Nucleus accumbens (tissue), 56 donors: Measurements from ENCODE around the gene SRGAP2B.
"Not testable (repeated sequence)": the region's sequence is repeated elsewhere in the genome, so short reads cannot be mapped to it uniquely, and the experiment has no call there.

Experiments used
- DNase-seq, 56 donors: peaks; one replicate each; lab custom pipeline; 2025; lab: John Stamatoyannopoulos, UW

The SRGAP2B gene

DNA sequence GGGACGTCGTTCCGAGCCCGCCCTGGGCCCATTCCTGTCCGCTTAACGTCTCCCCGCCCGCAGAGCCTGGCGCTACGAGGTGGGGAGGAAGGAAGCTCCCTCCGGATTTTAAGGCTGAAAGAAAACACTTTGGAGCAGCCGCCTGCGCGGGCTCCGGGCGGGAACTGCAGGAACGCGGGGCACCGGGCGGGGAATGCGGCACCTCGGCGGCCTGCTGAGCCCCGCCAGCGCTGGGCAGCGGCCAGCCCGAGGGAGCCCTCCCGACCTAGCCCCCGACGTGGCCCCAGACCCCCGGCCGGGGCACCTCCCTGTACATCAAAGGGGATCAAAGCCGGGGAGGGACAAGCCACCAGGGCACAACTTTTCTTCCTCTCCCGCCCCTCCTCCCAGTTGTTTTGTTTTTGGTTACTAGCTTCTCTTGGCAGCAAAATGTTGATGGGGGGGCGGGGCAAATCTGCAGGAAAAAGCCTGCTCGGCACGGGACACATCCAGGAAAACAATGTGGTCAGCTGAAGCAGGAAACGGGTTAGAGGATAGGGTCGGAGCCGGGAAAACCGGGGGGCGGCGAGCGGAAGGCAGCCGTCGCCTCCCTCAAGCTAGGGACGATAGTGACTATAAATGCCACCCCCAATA lies 1.5 kb downstream of the SRGAP2B start:
- not testable (repeated sequence) for DNase-seq

DNA sequence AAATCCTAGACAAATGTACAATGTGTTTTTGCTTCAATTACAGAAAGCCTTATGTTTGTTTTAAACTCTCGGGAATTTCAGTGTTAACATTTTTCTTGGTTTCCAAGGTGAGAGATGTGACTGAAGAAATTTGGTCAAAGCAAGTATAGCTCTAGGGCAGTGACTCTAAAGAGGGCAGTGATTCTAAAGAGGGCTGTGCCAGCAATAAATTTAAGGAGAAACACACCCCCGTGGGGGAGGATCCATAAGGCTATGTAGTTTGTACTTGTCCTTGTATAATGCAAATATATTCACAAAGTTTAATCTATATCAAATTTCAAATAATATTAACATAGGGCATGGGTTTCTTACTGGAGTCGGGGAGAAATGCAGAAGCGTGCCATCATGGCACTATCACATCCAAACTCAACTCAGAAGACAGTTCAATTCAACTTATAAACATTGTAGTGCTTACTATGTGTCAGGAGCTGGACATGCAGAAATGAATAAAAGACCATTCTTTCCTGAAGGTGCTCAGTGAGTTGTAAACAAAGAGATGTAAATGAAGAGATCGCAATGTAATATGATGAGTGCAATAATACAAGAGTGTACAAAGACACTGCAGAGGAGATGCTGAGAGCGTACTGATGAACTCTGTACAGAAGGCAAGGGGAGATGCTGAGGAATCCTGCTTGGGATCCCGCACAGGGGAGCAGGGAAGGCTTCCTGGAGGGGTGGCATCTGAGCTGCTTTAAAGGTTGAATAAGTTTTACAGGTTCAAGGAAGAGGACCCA lies 12.5 kb downstream of the SRGAP2B start:
- not testable (repeated sequence) for DNase-seq

DNA sequence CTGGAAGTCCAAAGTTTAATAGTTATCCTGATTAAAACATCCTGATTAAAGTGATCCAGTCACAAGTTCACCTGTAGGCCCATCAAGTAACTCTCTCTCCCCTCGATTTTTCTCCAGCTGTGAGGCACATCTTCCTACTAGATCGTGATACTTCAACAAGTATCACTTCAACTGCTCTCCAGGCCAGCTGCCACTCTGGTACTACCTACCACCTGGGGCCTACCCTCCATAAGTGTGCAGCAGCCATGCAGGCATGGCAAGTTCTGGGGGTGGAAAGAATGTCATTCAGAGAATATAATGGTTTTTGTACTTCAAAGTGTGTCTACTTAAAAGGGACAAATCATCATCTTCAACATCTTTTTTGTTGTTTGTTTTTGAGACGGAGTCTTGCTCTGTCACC lies 14.9 kb downstream of the SRGAP2B start:
- not testable (repeated sequence) for DNase-seq

- not testable (repeated sequence) for DNase-seq
Measured at GRCh38 chr1:145079737-145080136, 15.4 kb downstream of the SRGAP2B start.

DNA sequence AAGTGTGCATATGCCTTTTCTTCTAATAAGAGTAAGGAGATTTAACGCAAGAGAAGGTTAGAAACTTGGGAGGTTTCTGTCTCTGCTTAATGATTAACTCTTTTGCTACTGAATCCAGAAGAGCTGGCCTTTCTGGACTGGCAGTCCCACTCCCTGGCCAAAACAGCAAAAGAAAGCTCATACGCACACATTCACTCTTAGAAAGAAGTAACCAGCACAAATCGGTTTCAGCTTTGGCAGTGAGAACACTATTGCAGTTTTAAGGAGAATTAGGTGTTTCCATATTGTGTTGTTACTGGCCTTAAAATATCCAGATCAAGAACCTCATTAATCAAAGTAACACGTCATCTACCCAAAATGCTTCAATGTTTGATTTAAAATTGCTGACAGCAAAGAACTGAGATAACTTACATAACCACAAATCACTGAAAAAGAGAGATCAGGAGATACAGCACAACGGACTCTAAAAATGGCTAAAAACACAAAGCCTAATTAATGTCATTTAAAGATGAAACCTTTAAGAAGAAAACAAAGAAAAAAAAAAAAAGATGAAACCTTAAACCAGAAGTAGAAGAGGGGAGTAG lies 16.2 kb downstream of the SRGAP2B start:
- not testable (repeated sequence) for DNase-seq

GRCh38 chr1:145077872-145078786 lies 17.0 kb downstream of the SRGAP2B start:
- not testable (repeated sequence) for DNase-seq

- DNase-seq = not testable (repeated sequence)
Measured at GRCh38 chr1:145076877-145077276, 18.3 kb downstream of the SRGAP2B start.

DNA sequence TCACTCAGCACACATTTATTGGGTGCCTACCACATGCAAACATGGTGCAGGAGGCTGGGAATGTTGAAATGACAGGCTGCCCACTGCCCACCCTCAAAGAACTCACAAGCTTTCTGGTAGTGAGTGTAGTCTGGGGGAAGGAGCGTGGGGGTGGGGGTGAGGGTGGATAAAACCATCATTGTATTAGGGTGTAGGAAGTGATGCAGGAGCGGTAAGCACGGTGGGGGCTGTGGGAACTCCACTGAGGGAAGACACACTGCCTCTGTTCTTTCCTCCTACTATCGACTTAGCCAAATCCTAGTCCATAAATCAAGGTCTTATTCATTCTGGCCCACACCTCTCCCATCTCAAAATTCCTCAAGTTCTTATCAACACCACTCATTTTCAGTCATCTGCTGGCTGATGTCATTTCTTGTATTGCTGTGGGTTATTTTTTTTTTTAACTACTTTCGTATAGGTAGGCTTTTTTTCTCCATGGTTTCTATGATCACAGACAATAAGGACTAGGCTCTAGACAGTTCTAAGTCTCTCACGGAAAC lies 21.0 kb downstream of the SRGAP2B start:
- not testable (repeated sequence) for DNase-seq

- DNase-seq = not testable (repeated sequence)
Measured at GRCh38 chr1:145071569-145071968, 23.6 kb downstream of the SRGAP2B start.

DNA sequence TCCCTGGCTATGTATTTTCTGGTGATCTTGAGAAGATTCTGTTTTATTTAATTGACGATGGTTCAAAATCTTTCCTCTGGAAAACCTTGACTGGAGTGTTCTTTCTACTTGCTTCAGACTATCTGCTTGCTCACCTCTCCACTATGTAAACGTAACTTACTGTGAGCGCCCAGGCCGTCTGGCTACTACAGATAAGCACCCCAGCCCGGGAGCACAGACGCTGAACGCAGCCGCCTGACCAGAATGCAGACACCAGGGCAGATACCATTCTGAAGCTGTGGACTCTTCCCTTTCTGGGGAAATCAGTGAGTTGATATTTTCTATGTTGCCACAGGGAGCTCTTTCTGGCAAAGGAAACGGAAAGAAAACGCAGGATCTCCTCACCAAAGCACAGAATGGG lies 28.6 kb downstream of the SRGAP2B start:
- DNase-seq = not testable (repeated sequence)

DNA sequence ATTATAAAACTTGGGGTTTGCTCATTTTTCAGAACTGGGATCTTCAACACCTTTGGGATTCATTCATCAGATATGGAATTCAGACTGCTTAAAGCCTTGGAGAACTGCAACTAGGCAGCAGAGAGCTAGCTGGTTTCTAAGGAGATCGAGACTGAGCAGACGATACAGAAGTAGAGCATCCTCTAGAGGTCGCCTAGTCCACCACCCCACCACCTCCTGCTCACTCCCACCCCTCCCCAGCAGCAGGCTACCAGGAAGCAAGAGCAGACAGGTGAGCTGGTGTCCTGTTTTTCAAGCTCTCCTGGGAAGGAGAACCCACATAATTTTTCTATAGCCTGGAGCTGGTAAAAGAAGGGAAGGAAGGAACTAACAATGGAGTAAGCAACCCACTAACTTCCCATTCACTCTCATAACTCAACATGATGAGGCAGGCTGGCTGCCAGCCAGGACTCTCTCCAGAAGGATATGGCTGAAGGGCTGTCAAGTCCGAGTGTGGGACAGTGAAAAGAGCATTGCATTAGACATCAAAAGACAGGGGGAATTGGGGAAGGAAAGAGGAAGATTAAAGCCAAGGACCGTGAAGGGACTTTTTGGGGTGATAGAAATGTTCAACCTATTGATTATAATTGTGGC lies 29.8 kb downstream of the SRGAP2B start:
- not testable (repeated sequence) for DNase-seq

GRCh38 chr1:145063941-145064648 lies 31.0 kb downstream of the SRGAP2B start:
- DNase-seq = not testable (repeated sequence)

GRCh38 chr1:145063285-145063684 lies 31.8 kb downstream of the SRGAP2B start:
- not testable (repeated sequence) for DNase-seq

GRCh38 chr1:145058184-145058583 lies 36.9 kb downstream of the SRGAP2B start:
- not testable (repeated sequence) for DNase-seq

- not testable (repeated sequence) for DNase-seq
Measured at GRCh38 chr1:145055217-145055760, 39.8 kb downstream of the SRGAP2B start.

GRCh38 chr1:145053428-145053827 lies 41.7 kb downstream of the SRGAP2B start:
- DNase-seq = not testable (repeated sequence)

GRCh38 chr1:145052019-145052776 lies 42.9 kb downstream of the SRGAP2B start:
- not testable (repeated sequence) for DNase-seq
